HG02840 (cell line): Measurements from ENCODE around the gene SLC2A13.
"Not testable (repeated sequence)": the region's sequence is repeated elsewhere in the genome, so short reads cannot be mapped to it uniquely, and the experiment has no call there.

Experiments
- ATAC-seq: cut with Tn5 transposase; IDR thresholded peaks from one replicate; pipeline ENCODE4 v1.9.1; 2021; ENCODE audit warnings: mild to moderate bottlenecking, moderate library complexity, moderate number of reproducible peaks; ENCODE audit not compliant: unreplicated experiment, low FRiP score

Gene SLC2A13

GRCh38 chr12:40106202-40106533 lies 287 bp upstream of the SLC2A13 start:
- no peak for ATAC-seq

- peak; percentile 49 for ATAC-seq
Observed at GRCh38 chr12:40105265-40105514, 691 bp downstream of the SLC2A13 start.

GRCh38 chr12:40104461-40105264 lies 1.2 kb downstream of the SLC2A13 start:
- peak; percentile 18 for ATAC-seq

- no peak for ATAC-seq
Observed at GRCh38 chr12:40103043-40103442, 2.8 kb downstream of the SLC2A13 start.

GRCh38 chr12:40101747-40102146 lies 4.1 kb downstream of the SLC2A13 start:
- no peak for ATAC-seq

- no peak for ATAC-seq
Observed at GRCh38 chr12:40099423-40099853, 6.4 kb downstream of the SLC2A13 start.

GRCh38 chr12:40098406-40099145 lies 7.3 kb downstream of the SLC2A13 start:
- no peak for ATAC-seq

- no peak for ATAC-seq
Observed at GRCh38 chr12:40093512-40093911, 12.4 kb downstream of the SLC2A13 start.

GRCh38 chr12:40086471-40086870 lies 19.4 kb downstream of the SLC2A13 start:
- no peak for ATAC-seq

- ATAC-seq, result no peak
Observed at GRCh38 chr12:40078266-40078665, 27.6 kb downstream of the SLC2A13 start.

GRCh38 chr12:40075458-40075857 lies 30.4 kb downstream of the SLC2A13 start:
- ATAC-seq, result no peak

GRCh38 chr12:40068416-40068815 lies 37.5 kb downstream of the SLC2A13 start:
- no peak for ATAC-seq

GRCh38 chr12:40065636-40066035 lies 40.2 kb downstream of the SLC2A13 start:
- ATAC-seq, result no peak

GRCh38 chr12:40063414-40063813 lies 42.5 kb downstream of the SLC2A13 start:
- no peak for ATAC-seq

- no peak for ATAC-seq
Observed at GRCh38 chr12:40058721-40059190, 47.1 kb downstream of the SLC2A13 start.

- ATAC-seq, result no peak
Observed at GRCh38 chr12:40056373-40056772, 49.5 kb downstream of the SLC2A13 start.

GRCh38 chr12:40055776-40056175 lies 50.1 kb downstream of the SLC2A13 start:
- ATAC-seq, result no peak

- no peak for ATAC-seq
Observed at GRCh38 chr12:40055228-40055579, 50.7 kb downstream of the SLC2A13 start.

- ATAC-seq, result no peak
Observed at GRCh38 chr12:40054555-40055227, 51.2 kb downstream of the SLC2A13 start.

- no peak for ATAC-seq
Observed at GRCh38 chr12:40049268-40049667, 56.6 kb downstream of the SLC2A13 start.

GRCh38 chr12:40047002-40047401 lies 58.9 kb downstream of the SLC2A13 start:
- ATAC-seq, result not testable (repeated sequence)

- no peak for ATAC-seq
Observed at GRCh38 chr12:40045656-40046055, 60.2 kb downstream of the SLC2A13 start.
